ENCODE results near the gene FLAD1. TPM values are rescaled to one million over a fixed set of nuclear protein-coding genes. Genes with fewer than 3 reads are reported as not detected.

Gene FLAD1
- total and polyA plus RNA-seq, 2 of the 8 experiments (the other 6 are each of a cell fraction or from before 2014, with no cell fraction given) = 104 to 143 TPM

GRCh38 chr1:155017041-155017945 is 34.1 kb downstream of the FLAD1 start (continued):
- TF ChIP-seq SIN3A (conservative IDR thresholded peaks at IDR 0.05 in 1 of 2, IDR thresholded peaks at IDR 0.05 in 1 of 2; ENCODE audit: low read depth in 1 of 2, low read length in 2 of 2) (peak in 1 of 2 experiments; percentile 86; a peak in 1 of 4 replicates), POLR2A (IDR thresholded peaks at IDR 0.05; ENCODE audit: control extremely low read depth in 1 of 2, low read depth in 2 of 2, low read length in 2 of 2) (peak in 1 of 2 experiments; percentile 20; a peak in 1 of 3 replicates), TEAD4 (IDR thresholded peaks at IDR 0.05; ENCODE audit: low read depth, low read length) (peak; percentile 29; the same call in 1 of the 2 replicates), EZH2 (IDR thresholded peaks at IDR 0.05; ENCODE audit: low read depth, low read length, severe bottlenecking) (no peak), CHD2 (IDR thresholded peaks at IDR 0.05; ENCODE audit: low read length) (no peak), POU5F1 (IDR thresholded peaks at IDR 0.05; ENCODE audit: low read depth, low read length) (no peak), SIRT6 (IDR thresholded peaks at IDR 0.05; ENCODE audit: low read length) (no peak), CREB1 (IDR thresholded peaks at IDR 0.05) (no peak), RFX5 (IDR thresholded peaks at IDR 0.05; ENCODE audit: borderline replicate concordance, low read depth, low read length) (no peak), NANOG (IDR thresholded peaks at IDR 0.05; ENCODE audit: insufficient read depth, low read depth, low read length, poor library complexity, severe bottlenecking) (no peak), POLR2AphosphoS5 (IDR thresholded peaks at IDR 0.05; ENCODE audit: low read depth, low read length) (peak; percentile 55; the same call in 1 of the 2 replicates), KDM4A (IDR thresholded peaks at IDR 0.05; ENCODE audit: low read depth, low read length, severe bottlenecking) (peak; percentile 74), NRF1 (IDR thresholded peaks at IDR 0.05; ENCODE audit: low read depth, low read length) (no peak), YY1 (IDR thresholded peaks at IDR 0.05; ENCODE audit: low read depth, low read length) (peak; percentile 61; the same call in 1 of the 2 replicates), BRCA1 (IDR thresholded peaks at IDR 0.05; ENCODE audit: low read depth, low read length) (no peak), EGR1 (IDR thresholded peaks at IDR 0.05; ENCODE audit: borderline replicate concordance, low read depth, low read length) (0 out of 2 replicates have a peak, but pooled peaks have one; percentile 44), FOSL1 (IDR thresholded peaks at IDR 0.05; ENCODE audit: insufficient read depth, low read depth, low read length) (0 out of 2 replicates have a peak, but pooled peaks have one; percentile 12), CBX5 (IDR thresholded peaks at IDR 0.05; ENCODE audit: low read depth, low read length) (no peak), SRF (IDR thresholded peaks at IDR 0.05; ENCODE audit: low read depth, low read length) (no peak)
- TF ChIP-seq, protein P1, sequence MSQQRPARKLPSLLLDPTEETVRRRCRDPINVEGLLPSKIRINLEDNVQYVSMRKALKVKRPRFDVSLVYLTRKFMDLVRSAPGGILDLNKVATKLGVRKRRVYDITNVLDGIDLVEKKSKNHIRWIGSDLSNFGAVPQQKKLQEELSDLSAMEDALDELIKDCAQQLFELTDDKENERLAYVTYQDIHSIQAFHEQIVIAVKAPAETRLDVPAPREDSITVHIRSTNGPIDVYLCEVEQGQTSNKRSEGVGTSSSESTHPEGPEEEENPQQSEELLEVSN (IDR thresholded peaks at IDR 0.05) = no peak
- TF ChIP-seq, protein P2, sequence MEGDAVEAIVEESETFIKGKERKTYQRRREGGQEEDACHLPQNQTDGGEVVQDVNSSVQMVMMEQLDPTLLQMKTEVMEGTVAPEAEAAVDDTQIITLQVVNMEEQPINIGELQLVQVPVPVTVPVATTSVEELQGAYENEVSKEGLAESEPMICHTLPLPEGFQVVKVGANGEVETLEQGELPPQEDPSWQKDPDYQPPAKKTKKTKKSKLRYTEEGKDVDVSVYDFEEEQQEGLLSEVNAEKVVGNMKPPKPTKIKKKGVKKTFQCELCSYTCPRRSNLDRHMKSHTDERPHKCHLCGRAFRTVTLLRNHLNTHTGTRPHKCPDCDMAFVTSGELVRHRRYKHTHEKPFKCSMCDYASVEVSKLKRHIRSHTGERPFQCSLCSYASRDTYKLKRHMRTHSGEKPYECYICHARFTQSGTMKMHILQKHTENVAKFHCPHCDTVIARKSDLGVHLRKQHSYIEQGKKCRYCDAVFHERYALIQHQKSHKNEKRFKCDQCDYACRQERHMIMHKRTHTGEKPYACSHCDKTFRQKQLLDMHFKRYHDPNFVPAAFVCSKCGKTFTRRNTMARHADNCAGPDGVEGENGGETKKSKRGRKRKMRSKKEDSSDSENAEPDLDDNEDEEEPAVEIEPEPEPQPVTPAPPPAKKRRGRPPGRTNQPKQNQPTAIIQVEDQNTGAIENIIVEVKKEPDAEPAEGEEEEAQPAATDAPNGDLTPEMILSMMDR (IDR thresholded peaks at IDR 0.05; ENCODE audit: control extremely low read depth in 1 of 3, insufficient read depth in 1 of 3, low read depth in 1 of 3, low read length in 3 of 3) = peak in 2 of 3 experiments; percentile 99 to 100; a peak in 3 of 4 replicates

Measured in H1 (cell line).